HG02852 (cell line): ENCODE data around the gene KCTD1.
A peak's percentile ranks its signal among the peaks of the same experiment; 100 is the strongest.

Experiments used
- ATAC-seq: cut with Tn5 transposase; IDR thresholded peaks from one replicate; pipeline ENCODE4 v1.9.1; 2021; ENCODE audit warnings: mild to moderate bottlenecking, moderate library complexity; ENCODE audit not compliant: unreplicated experiment

KCTD1 gene

DNA sequence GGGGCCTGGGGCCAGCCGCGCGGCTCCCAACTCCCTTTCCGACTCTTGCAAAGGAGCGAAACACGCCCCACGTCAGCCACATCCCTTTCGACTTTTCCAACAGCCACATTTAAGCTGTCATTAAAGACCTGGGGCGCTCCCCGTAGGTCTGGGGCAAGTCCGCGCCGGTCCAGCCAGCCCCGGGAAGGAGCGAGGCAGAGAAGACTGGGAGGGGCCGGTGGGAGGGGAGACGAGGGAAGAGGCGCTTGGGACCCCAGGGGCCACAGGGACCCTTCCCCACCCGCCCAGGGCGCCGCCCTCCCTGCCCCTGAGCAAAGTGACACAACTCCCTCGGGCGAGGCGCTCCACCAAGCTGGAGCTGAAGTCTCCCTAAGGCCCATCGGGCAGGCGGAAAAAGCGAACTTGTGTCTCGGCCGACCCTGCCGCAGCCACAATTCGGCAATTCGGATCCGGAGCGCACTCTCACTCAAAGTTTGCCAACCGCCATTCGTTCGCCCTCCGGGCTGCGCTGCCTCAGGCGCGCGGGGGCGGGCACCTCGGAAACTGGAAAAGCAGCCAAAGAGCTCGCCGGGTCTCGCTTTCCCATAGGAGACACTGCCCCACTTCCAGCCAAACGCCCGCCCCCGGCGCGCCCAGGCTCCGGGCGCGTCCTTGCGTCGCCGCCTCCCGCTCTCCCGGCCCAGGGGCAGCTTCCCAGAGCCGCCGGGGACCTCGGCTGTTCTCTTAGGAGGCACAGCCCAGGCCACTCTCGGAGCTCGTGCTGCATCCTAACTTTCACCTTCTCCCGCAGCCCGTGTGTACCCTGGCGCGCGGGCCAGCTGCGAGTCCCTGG lies 1.1 kb upstream of the KCTD1 start:
- no peak for ATAC-seq

DNA sequence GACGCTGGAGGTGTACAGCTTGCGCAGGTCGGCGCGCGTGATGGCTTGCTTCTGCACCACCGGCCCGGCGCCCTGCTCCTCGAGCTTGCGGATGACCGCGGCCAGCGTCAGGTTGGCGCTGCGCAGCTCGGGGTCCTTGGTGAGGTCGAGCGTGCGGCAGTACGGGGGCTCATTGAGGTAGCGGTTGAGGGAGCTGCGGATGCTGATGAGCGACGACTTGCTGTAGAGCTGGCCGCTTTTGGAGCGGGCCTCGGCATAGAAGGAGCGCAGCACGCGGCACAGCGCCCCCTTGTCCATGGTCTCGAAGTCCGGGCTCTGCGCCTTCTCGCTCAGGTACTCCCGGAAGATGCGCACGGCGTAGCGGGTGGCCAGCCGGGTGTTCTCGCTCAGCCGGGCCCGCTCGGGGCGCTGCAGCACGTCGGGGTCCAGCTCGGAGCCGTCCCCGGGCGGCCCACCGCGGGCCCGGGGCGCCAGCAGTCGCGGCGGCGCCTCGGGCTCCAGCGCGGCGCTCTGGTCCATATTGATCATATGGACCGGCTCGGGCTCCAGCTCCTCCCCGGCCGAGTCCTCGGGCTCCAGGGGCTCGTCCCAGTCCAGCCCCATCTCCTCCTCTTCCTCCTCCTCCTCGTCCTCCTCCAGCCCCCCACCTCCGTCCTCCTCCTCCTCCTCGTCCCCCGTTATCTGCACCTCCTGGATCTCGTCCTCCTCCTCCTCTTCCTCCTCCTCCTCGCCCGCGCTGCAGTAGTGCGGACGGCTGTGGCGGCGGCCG lies 523 bp downstream of the KCTD1 start:
- ATAC-seq: peak; percentile 53

DNA sequence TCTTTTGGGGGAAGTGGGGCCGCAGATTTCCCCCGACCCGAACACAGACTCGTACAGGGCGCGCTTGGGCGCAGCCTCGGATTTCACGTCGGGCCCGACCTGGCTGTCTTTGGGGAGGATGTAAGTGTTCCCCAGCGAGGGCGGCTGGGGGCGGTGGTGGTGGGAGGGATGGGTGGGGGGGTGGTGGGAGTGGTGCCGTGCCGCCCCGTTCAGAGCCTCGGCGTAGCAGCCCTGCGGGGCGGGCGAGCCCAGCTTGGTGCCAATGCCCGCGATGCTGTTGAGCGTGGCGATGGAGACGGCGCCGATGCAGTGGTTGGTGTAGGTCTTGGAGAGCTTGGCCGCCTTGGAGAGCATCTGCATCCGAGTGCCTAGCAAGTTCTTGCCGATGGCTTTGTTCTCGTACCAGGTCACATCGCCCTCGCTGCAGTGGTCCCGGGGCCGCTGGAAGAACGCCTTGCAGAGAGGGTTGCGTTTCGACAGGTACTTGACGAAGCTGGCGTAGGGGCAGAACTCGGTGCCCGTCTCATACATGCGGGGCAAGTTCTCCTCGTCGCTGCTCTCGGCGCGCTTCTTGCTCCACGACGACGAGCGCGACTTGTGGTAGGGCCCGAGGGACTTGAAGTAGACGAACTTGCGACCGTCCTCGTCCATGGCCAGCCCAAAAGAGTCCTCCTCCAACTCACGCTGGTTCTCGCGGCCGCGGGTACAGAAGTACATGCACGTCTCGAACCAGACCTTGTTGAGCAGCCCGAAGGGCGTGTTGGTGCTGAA lies 1.3 kb downstream of the KCTD1 start:
- ATAC-seq: no peak

DNA sequence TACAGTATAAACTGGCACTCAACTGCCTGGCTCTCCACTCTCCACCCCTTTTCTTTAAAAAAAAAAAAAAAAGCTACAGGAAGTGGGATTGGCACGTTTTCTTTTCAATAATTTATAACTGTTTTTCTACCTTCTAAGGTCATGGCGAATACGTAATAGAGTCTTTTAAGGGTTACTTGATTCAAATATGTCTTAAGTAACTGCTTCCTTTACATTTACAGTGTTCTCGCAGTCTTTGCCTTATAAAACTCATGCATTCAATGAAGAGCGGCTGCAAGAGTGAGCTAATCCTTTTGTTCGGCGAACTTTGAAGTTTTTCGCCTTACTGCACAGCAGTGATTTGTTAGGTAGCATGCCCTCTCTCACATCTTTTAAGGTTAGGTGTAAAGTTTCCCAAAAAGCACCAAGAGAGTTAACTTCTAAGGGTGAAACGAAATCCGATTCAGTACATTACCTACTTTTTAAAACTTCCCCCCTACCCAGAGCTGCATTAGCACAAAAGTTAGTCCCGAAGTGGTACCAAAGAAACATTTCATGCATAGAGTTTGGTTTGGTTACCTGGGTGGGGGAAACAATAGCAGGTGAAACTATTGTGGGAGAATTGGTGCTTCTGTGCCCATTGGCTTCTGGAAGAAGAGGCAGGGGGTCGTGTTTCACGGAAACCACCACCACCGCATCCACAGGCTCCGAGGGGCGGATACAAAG lies 2.0 kb downstream of the KCTD1 start:
- ATAC-seq: no peak

DNA sequence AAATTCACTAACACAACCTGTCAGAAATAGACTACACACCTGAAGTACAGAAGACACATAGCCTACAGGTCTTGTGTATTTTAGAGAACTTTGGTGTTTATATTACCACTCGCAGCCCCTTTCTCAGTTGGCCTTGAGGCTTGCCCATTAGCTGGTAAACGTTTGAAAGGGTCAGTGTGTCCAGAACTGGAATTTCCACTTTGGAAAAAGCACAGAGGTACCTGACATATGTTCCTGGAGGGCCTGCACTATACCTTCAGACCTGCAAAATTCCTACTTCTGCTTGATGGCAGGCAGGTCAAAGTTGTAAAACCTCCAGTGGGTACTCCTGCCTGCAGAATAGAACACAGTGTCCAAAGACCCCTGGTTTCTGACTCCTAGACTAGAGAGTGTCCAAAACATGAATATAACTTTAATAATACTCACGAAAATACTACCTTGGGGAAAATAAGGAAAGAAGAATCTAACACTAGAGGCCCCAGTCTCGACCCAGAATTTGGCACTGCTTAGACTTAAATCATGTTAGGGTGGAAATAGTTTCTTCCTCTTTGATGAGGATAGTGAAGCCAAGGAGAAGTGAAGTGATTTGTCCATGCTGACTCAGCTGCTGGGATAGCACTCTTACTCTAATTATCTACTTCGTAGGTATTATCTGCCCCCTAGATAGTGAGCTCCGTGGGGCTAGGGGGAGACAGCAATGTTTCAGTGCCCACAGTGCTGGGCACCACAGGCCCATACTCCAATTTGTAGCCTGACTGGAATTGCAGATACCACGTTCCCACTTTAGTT lies 2.8 kb downstream of the KCTD1 start:
- no peak for ATAC-seq

DNA sequence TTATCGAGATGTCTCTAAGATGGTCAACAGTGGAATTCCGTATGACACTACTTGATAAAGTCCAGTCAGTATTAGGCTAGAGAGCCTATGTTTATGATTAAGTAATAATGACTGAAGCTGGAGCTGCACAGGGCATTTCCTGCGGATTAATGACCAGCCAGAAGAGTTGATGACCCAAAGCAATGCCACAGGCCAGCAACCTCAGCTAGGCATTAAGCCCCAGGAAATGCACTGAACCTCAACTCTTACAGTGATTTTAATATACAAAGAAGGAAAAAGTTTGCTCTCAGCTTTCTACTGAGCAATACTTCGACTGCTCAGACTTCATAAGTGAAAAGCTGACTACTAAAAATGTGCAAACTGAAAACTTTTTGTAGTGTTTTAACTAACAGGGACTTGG lies 3.9 kb downstream of the KCTD1 start:
- ATAC-seq: no peak

DNA sequence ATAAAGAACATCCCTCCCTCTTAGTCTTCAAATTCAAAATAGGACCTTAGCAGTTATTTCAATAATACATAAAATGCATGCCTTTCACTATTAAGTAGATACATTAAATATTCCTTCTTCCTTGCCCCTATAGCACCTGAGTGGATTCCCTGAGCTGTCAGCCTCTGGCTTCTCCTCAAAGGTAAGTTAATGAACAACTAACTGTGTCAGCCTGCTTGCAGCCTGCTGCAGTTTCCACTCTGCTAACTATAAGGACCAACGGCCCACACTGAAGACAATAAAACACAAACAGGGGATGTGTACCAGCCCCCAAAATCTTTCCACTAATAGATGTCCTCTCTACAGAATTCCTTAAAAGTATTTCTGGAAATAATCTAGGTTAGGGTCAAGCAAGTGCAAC lies 5.0 kb downstream of the KCTD1 start:
- ATAC-seq: no peak

DNA sequence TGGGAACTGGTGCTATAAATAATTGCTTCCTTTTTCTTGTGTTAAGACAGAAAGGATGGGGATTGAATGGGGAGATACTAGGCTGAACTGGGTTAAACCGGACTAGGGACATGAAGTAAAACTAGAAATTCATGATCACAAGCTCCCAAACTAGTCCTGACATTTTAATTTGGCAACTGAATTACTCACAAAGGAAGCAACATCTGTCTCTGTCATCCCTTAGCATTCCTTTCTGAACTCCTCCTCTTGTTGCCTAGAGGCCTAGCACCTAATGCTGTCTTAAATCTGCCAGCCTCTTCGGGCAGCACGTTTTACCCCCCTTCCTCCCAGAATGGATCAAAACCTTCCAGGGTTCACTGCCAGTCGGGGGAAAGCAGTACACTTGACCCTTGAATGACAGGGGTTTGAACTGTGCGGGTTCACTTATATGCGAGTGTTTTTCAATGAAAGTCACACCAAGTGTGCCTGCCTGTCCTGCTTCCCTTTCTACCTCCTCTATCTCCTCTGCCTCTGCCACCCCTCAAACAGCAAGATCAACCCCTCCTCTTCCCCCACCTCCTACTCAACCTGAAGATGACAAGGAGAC lies 8.2 kb downstream of the KCTD1 start:
- ATAC-seq: no peak

DNA sequence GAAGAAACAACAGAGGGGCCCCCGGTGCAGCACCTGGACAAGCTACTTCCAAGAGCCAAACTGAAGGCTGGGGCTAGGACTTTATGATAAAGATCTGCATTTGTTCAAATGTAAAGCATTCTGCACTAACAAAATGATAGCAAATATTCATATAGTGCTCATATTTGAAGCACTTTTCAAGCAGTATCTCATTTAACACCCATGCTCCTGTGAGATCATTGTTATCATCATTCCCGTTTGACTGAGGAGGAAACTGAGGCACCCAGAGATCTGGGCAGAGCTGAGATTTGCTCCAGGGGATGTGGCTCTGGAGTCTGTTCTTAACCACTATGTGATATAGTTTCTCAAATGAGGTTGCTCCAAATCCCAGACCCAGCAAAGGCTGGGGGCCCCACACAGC lies 9.8 kb downstream of the KCTD1 start:
- no peak for ATAC-seq

DNA sequence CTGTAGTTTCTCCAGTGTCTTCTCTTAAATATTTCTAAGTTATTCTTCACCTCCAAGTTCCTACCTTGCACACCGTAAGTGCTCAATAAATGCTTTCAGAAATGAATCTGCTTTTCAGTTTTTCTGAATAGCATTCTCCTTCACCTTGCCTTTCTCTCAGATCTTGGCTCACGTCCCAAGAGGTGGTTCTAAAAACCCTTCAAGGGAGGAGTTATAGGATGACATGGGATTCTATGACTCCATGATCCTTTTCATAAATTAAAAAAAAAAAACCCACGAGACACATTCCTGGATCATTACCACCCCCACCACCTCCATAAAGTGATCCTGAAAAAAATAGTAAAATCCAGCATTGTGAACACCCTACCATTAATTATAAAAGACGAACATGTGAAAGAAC lies 11.7 kb downstream of the KCTD1 start:
- no peak for ATAC-seq

DNA sequence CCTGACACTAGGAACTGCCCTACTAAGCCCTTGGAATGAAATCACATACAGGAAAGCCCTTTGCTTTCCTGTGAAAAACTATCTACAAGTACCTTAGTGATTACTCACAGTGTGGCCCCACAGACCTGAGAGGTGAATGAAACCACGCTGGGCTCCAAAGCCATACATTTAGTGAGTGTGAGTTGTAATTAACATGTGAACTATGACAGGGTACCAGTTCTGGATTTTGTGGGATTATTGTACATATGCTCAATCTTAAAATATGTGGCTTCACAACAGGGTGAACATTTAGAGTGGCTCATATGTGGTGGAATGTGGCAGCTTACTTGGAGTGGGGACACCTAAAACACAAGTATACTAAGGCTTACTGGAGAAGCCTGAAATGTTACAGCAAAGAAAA lies 12.3 kb downstream of the KCTD1 start:
- no peak for ATAC-seq

DNA sequence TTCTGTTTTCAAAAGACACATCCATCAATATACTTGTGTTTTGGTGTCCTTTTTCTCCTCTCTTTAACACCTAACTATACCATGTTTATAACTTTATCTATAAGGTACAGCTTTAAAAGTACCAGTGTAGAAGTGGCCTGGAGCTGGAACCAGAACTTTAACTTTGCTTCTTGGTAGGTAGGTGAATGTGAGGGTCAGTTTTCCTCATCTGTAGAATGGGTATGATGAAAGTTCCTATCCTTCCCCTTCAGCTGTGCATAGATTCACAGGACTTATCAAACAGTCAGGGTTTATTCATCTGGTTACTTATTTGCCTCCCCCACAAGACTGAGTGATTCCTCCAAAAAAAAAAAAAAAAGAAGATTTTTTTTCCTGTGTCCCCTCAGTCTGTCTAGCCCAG lies 12.7 kb downstream of the KCTD1 start:
- no peak for ATAC-seq

DNA sequence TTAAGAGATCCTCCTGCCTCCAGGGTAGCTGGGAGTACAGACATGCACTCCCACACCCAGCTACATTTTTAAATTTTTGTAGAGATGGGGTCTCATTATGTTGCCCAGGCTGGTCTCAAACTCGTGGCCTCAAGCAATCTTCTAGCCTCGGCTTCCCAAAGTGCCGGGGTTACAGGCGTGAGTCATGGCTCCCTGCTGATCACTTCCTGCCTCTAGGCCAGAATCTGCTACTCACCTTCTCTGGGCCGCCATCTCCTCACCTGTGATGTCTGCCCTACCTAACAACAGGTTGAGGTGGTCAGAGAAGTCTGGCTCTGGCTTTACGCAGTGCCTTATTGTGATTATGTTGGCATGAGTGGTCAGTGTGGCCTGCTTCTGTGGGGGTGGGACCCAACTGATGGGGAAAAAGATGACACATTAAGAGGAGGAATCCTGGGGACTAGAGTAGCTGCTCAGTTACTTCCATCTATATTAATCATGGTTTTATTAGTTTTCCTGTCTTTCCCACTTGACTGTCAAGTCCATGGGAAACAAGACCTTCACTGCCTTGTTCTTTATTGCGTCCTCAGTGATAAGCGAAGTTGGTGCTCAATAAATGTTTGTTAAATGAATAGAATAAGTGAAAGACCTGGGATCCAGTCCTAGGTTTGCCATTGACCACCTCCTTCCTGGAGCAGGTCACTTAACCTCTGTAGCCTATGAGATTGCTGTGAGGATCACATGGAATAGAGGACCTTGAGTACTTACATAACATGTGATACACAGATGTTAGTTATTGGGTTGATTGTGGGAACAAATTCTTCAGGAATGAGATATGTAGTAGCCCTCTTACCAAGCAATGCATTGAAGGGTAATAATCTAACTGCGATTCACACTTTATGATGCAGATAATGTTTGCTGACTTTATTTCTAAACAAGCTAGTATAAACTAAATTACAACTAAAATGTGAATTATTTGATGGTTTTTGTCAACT lies 15.7 kb downstream of the KCTD1 start:
- ATAC-seq: no peak

DNA sequence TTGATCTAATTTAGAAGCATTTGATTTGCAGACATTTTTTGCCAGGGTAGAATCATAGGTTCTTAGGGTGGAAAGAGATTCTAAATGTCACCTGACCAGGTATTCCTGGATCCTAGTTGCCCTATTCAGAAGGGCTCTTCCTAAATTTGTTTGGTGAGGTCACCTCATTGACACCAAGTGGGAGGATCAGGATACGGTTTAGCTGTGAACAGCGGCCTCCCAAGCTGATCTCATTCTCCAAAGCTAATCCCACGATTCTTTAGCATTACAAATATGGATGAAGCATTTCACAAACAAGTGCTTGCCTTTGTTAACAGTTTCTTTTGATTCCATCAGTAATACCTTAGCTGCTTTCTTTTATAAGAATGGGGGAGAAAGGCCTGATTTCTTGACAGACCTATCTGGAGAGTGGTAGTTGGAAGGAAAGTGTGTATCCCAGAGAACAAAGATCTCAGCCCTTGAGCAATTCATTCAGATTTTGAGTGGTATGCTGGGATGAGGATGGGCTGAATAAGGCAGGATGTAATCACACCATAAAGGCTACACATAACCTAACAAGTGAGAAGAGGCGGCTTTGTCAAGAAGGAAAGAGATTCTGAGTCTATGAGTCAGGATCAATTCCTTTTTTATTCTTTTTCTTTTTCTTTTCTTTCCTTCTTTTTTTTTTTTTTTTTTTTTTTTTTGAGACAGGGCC lies 16.6 kb downstream of the KCTD1 start:
- ATAC-seq: no peak

DNA sequence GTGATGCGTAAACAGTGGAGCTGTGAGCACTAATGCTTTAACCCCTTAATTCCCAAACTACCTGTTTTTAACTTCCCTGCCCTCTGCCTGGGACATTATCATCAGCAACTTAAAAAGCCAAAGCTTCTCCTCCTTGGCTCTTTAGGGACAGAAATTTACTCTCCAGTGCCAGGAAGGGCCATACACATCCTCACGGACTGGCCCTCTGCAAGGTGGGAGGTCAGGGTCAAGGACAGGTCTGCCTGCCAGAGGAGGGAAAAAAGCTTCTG lies 21.5 kb downstream of the KCTD1 start:
- ATAC-seq: no peak

DNA sequence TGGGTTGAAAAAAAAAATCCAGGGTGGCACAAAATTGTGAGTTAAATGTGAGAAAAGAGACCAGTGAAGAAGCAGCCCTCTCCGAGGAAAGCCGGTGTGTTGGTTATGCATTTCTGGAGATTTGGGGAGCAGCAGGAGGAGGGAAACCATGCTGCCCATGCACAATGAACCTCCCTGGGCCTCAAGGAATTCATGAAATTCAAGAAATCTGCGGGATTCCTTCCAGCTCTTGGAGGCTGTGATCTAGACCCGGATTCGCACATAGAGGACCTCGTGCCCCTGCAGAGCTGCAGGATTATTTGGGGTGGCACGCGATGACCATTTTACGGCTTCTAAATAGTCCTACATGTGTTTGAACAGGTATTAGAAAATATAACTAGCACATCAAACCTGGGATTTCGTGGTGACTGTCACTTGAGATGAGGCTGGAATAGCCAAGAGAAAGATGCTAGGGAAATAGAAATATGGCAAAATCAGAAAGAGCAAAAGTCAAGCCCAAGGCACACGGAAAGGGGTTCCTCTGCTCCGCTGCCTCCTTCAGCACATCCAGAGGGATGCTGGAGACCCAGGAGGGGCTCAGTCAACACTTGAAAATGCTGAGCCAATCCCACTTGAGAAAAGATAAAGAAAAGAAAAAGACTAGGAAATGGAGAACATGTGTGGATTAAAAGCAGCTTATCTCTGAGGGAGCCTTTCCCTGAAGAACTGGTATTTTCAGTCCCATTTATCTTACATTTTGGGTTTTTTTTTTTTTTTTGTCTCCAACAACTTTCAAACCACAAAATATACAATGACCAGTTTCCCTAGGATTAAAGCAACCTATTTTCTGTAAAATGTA lies 22.0 kb downstream of the KCTD1 start:
- no peak for ATAC-seq

DNA sequence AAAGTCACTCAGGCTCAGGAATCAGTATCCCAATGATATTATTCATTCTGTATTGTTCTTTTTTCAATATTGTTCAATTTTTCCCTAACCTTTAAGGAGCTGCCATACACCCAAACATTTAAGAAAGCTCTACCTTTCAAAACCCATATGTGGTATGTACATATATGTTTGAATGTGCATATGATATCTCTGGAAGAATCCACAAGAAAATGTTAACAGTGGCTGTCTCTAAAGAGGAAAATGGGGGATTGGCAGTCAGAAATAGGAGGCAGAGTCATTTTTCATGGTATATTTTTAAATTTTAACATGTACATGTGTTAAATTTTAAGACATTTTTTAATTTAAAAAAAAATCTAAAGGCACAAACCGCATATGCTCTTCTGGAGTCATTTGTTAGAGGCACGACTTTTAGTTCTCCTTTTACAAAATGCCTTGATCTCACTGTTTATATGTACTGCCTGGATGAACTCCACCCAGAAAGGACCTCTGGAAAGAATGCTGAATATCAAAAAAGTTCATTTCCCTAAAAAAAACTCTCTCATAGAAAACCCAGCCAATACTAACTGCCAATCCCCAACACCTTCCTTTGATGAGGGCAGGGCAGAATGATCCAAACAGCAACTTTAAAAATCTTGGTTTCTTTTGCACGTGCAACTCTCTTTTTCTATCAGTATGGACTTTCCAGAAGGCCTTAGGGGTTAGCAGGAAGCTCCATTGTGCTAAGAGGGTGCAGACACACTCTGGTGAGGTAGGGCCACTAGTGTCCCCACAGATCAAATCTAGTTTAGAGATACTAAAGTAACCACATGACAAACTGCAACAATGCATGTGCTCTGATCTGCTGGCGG lies 23.6 kb downstream of the KCTD1 start:
- ATAC-seq: no peak
